Activated CD4-positive, alpha-beta T cell treated with anti-CD3 and anti-CD28 coated beads, Interleukin-2, amount 10 ng/mL, durations not matched to agents 24 days and 14 days (primary cell): ENCODE measurements around the gene KDM8. TPM values are rescaled to one million over a fixed set of nuclear protein-coding genes. Genes with fewer than 3 reads are reported as not detected.

Source experiments
- DNase-seq: peaks from one replicate; pipeline ENCODE4 v3.0.0; 2022
- H3K27ac Mint-ChIP-seq: one replicate; pipeline ENCODE4 v1.8.0; 2022; ENCODE audit warnings: mild to moderate bottlenecking, mixed read lengths
- H3K27me3 Mint-ChIP-seq: one replicate; pipeline ENCODE4 v1.8.0; 2022; ENCODE audit warnings: mixed read lengths
- H3K36me3 Mint-ChIP-seq: one replicate; pipeline ENCODE4 v1.8.0; 2022; ENCODE audit warnings: low read depth, mild to moderate bottlenecking, mixed read lengths
- H3K4me1 Mint-ChIP-seq: one replicate; pipeline ENCODE4 v1.8.0; 2021; ENCODE audit warnings: mixed read lengths
- H3K4me3 Mint-ChIP-seq: one replicate; pipeline ENCODE4 v1.8.0; 2022; ENCODE audit warnings: mild to moderate bottlenecking, moderate library complexity, mixed read lengths
- H3K9me3 Mint-ChIP-seq: one replicate; pipeline ENCODE4 v1.8.0; 2021; ENCODE audit warnings: mixed read lengths
- intact Hi-C: fragments of 100-400 bp; cut with micrococcal nuclease; formaldehyde crosslinking; loops from one replicate; pipeline ENCODE4 v1.15.1; 2023
- total RNA-seq: library from RNA; stranded (reverse); gene quantifications from 2 replicates; pipeline ENCODE4 v1.2.3, GENCODE V29; 2022

The KDM8 gene
- total RNA-seq, 1 donor from 2014 or later, result 11.0 TPM

DNA sequence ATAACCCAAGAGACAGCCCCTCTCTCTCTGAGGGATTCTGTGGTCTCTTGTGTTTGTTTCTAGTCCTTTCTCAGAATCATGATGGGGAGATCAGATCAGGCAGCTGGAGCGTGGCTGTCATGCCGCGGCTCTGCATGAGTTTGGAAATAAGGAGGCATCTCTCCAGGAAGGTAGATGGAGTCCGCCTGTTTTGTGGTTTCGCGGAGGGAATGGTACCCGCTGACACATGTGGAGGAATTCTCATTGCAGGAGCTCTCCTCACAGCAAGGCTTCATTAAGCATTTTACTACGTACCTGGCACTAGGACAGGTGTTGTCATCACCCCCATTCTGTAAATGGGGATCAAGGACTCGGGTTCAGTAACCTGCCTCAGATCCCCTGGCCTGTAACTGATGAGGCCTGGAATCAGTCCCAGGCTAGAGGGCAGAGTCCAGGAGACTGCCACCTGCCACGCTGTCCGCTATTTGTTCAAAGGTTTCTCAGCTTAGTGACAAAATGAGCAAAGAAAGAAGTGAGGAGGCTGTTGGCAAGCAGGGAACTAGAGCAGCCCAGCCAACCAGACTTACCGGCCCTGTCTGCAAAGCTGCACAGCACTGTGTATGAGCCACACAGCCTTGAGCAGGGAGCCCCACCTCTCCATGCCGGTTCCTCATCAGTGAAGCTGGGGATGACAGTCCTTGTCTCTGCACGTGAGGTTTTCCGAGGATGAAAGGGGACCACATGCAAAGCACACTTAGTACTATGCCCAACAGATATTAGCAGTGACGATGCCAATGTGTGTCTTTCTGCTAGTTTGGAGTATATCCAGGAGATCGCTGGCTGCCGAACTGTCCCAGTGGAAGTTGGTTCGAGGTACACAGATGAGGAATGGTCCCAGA is 11.0 kb downstream of the KDM8 start:
- H3K27ac Mint-ChIP-seq, result no peak overlapping the region
- no peaks in the 10 kb centered on the region for H3K9me3 Mint-ChIP-seq
- H3K4me3 Mint-ChIP-seq, result no peak overlapping the region
- peaks cover 7% of the 10 kb centered on the region for H3K4me1 Mint-ChIP-seq
- intact Hi-C loops, result no loop called here
- H3K27me3 Mint-ChIP-seq, result no peaks in the 10 kb centered on the region
- no peak for DNase-seq
- peaks cover 36% of the 10 kb centered on the region for H3K36me3 Mint-ChIP-seq

DNA sequence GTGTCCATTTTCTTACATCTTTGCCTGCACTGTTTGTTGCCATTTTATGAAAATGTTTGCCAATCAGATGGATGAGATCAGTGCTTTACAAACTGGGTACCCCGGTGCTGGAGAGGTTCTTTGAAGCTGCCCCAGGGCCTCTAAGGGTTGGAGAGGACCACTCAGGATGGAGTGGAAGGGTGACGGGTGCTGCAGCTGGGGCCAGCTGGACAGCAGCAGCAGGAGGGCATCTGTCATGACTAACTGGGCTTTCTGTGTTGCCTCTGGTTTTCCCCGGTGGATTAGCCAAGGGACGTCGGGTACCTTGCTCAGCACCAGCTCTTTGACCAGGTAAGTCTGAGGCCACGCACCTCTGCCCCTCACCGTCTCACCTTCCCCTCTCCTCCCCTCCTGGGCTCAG is 12.3 kb downstream of the KDM8 start:
- Mint-ChIP-seq H3K36me3 (peaks cover 34% of the 10 kb centered on the region), H3K9me3 (no peaks in the 10 kb centered on the region), H3K4me1 (peaks cover 7% of the 10 kb centered on the region), H3K27ac (no peak overlapping the region), H3K4me3 (no peak overlapping the region), H3K27me3 (no peaks in the 10 kb centered on the region)
- intact Hi-C loops, result no loop called here
- no peak for DNase-seq

DNA sequence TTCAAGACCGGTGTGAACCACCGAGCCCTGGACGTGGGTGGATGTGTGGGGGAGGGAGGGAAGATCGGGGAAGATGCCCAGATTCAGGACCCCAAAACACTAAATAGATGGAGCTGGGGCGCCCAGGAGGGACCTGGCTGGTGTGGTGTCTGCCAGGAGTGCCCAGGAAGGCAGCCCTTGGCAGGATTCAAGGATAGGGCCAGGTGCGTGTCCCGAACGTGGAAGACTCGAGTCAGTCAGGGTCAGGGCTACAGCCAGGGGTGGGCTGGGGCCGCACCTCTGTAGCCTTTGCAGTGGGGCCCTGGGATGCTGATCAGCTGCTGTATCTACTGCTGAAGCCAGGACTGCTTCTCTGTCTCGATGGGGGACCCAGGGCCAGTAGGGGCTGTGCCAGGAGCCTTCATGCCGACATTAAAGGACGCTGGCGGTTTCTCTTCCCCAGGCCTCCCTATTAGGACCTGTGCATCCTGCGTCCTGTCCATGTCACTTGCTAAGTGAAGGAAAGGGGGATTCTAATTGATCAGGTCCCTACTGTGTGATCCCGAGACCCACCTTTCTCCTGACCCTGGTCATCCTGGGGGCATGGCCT is 13.1 kb downstream of the KDM8 start:
- no peak for DNase-seq
- H3K9me3 Mint-ChIP-seq, result no peaks in the 10 kb centered on the region
- peaks cover 2% of the 10 kb centered on the region for H3K4me1 Mint-ChIP-seq
- no peaks in the 10 kb centered on the region for H3K27me3 Mint-ChIP-seq
- intact Hi-C loops, result no loop called here
- H3K27ac Mint-ChIP-seq, result no peak overlapping the region
- H3K36me3 Mint-ChIP-seq, result peaks cover 28% of the 10 kb centered on the region
- H3K4me3 Mint-ChIP-seq, result no peak overlapping the region

DNA sequence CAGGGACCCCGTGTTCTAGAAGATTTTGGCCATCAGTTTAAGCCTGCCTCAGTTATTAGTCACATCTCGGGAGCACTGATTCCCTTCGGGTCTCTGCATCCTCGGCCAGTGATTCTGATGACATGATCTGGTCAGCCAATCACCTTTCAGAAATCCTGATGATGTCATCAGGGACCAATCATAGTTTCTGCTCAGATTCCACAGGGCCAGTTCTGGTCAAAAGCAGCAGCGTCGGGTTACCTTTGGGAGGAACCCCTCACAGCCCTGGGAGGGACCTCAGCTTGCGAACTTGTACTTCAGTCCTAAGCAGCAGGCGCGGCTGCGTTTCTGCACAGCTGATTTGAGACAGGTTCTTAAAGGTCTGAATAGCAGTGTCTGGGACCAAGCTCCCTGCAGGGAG is 13.9 kb downstream of the KDM8 start:
- H3K4me1 Mint-ChIP-seq, result peaks cover 2% of the 10 kb centered on the region
- intact Hi-C loops, result no loop called here
- no peak overlapping the region for H3K4me3 Mint-ChIP-seq
- no peaks in the 10 kb centered on the region for H3K27me3 Mint-ChIP-seq
- no peaks in the 10 kb centered on the region for H3K9me3 Mint-ChIP-seq
- DNase-seq, result no peak
- peaks cover 27% of the 10 kb centered on the region for H3K36me3 Mint-ChIP-seq
- H3K27ac Mint-ChIP-seq, result no peak overlapping the region

DNA sequence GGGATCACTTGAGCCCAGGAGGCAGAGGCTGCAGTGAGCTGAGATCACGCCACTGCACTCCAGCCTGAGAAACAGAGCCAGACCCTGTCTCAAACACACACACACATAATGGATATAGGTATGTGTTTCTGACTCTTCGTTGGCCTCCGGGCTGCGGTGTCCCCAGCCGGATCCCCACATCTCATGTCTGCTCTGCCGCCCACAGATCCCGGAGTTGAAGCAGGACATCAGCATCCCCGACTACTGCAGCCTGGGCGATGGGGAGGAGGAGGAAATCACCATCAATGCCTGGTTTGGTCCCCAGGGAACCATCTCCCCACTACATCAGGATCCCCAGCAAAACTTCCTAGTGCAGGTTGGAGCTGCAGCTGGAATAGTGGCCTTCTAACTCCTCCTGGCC is 15.4 kb downstream of the KDM8 start:
- H3K36me3 Mint-ChIP-seq, result peaks cover 26% of the 10 kb centered on the region
- intact Hi-C loops, result no loop called here
- no peaks in the 10 kb centered on the region for H3K27me3 Mint-ChIP-seq
- H3K4me1 Mint-ChIP-seq, result peaks cover 2% of the 10 kb centered on the region
- H3K4me3 Mint-ChIP-seq, result no peak overlapping the region
- no peaks in the 10 kb centered on the region for H3K9me3 Mint-ChIP-seq
- DNase-seq, result no peak
- peak overlapping the region; percentile 25 for H3K27ac Mint-ChIP-seq

DNA sequence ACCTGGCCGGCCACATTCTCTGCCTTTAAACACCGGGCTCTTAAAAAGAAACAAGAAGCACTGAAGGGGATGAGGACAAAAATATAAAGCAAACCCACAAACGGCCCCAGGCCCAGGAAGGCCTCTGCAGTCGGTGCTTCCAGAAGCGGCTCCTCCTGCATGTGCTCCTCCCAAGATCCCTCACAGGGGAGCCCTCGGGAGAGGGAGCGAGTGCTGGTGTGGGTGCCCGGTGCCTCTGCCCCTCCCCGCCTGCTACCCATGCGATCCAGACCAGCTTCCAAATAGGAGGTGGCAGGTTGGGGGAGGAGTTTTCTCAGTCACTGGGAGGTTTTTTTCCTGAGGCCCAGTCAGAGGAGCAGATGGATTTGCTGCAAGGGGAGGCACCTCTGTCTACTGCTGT is 15.8 kb downstream of the KDM8 start:
- DNase-seq, result no peak
- H3K27ac Mint-ChIP-seq, result peak overlapping the region; percentile 25
- peaks cover 2% of the 10 kb centered on the region for H3K4me1 Mint-ChIP-seq
- no peak overlapping the region for H3K4me3 Mint-ChIP-seq
- H3K36me3 Mint-ChIP-seq, result peaks cover 26% of the 10 kb centered on the region
- intact Hi-C loops, result no loop called here
- no peaks in the 10 kb centered on the region for H3K9me3 Mint-ChIP-seq
- no peaks in the 10 kb centered on the region for H3K27me3 Mint-ChIP-seq

DNA sequence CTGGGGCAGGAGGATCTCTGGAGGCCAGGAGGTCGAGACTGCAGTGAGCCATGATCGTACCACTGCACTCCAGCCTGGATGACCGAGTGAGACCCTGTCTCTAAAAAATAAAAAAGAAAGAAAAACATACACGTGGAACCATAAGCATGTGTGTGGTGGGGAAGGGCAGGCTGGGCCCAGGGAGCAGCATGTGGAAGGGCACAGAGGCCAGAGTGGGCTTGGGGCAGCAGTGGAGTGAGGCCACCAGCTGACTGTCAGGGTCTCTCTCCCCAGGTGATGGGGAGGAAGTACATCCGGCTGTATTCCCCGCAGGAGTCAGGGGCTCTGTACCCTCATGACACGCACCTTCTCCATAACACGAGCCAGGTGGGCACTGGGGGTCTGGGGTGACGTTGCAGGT is 16.8 kb downstream of the KDM8 start:
- no peak overlapping the region for H3K4me3 Mint-ChIP-seq

DNA sequence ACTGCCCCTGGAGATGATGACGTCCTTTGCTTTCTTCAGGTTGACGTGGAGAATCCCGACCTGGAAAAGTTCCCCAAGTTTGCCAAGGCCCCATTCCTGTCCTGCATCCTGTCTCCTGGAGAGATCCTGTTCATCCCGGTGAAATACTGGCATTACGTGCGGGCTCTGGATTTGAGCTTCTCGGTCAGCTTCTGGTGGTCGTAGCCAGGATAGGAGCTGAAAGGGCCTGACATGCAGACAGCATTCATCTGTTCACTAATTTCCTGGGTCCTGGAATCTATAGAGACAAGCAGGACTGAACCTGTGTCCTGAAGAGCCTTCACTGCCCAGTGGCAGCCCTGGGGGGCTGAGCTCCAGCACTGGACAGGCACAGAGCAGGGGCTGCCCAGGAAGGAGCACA is 17.2 kb downstream of the KDM8 start:
- Mint-ChIP-seq H3K36me3 (peaks cover 25% of the 10 kb centered on the region), H3K9me3 (no peaks in the 10 kb centered on the region), H3K27me3 (no peaks in the 10 kb centered on the region), H3K4me3 (no peak overlapping the region), H3K4me1 (no peaks in the 10 kb centered on the region), H3K27ac (no peak overlapping the region)
- intact Hi-C loops, result no loop called here
- no peak for DNase-seq

More for the DNA sequence above, 16.8 kb downstream of the KDM8 start:
- no peaks in the 10 kb centered on the region for H3K27me3 Mint-ChIP-seq
- intact Hi-C loops, result no loop called here
- H3K4me1 Mint-ChIP-seq, result no peaks in the 10 kb centered on the region
- no peak for DNase-seq
- H3K27ac Mint-ChIP-seq, result no peak overlapping the region
- H3K36me3 Mint-ChIP-seq, result peaks cover 24% of the 10 kb centered on the region
- no peaks in the 10 kb centered on the region for H3K9me3 Mint-ChIP-seq

DNA sequence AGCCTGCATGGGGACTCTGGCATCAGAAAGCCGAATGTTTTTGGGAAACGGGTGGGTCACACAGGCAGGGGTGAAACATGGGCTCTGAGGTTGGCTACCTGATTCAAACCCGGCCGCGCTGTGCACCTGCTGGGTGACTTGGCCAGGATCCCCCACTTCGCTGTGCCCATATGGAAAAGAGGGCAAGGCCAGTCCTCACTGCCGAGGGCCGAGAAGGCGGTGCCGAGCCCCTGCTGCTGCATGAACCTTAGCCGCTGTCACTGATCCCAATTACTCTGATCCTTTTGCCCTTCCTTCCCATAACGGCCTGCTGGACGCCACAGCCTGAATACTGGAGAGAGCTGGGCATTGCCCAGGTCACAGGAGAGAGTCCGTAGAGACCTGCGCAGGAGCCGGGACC is 17.7 kb downstream of the KDM8 start:
- Mint-ChIP-seq H3K27me3 (no peaks in the 10 kb centered on the region), H3K27ac (no peak overlapping the region), H3K36me3 (peaks cover 27% of the 10 kb centered on the region), H3K4me3 (no peak overlapping the region), H3K4me1 (no peaks in the 10 kb centered on the region), H3K9me3 (no peaks in the 10 kb centered on the region)
- no peak for DNase-seq
- intact Hi-C loops, result no loop called here

DNA sequence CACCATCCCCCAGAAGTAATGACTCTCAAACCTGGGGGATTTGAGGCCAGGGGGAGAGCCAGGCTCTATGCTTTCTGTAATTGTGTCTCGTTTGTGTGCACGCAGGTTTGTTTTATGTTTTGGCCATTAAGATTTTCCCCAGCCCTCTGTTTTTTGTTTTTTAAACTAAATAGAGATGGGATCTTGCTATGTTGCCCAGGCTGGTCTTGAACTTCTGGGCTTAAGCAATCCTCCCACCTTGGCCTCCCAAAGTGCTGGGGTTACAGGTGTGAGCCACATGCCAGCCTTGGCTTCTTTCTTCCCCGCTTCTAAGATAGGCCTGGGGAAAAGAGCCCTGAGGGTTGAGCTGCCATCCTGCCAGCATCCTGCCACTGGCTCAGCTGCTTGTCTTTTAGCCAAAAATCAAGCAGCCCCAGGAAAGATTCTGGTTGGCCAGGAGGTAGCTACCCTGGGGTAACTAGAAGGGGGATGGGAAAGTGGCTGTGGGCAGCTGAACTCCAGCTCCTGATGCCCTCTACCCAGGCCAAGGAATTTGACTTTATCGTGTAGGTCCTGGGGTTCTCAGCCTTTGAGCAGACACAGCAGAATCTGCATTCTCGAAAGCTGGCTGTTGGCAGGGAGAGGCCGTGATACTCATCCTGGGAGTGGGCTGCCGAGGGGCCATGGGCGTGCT is 18.4 kb downstream of the KDM8 start:
- Mint-ChIP-seq H3K36me3 (peaks cover 29% of the 10 kb centered on the region), H3K27ac (peak overlapping the region; percentile 53), H3K4me1 (peaks cover 3% of the 10 kb centered on the region), H3K9me3 (no peaks in the 10 kb centered on the region), H3K27me3 (no peaks in the 10 kb centered on the region), H3K4me3 (no peak overlapping the region)
- no peak for DNase-seq
- intact Hi-C loops, result no loop called here

DNA sequence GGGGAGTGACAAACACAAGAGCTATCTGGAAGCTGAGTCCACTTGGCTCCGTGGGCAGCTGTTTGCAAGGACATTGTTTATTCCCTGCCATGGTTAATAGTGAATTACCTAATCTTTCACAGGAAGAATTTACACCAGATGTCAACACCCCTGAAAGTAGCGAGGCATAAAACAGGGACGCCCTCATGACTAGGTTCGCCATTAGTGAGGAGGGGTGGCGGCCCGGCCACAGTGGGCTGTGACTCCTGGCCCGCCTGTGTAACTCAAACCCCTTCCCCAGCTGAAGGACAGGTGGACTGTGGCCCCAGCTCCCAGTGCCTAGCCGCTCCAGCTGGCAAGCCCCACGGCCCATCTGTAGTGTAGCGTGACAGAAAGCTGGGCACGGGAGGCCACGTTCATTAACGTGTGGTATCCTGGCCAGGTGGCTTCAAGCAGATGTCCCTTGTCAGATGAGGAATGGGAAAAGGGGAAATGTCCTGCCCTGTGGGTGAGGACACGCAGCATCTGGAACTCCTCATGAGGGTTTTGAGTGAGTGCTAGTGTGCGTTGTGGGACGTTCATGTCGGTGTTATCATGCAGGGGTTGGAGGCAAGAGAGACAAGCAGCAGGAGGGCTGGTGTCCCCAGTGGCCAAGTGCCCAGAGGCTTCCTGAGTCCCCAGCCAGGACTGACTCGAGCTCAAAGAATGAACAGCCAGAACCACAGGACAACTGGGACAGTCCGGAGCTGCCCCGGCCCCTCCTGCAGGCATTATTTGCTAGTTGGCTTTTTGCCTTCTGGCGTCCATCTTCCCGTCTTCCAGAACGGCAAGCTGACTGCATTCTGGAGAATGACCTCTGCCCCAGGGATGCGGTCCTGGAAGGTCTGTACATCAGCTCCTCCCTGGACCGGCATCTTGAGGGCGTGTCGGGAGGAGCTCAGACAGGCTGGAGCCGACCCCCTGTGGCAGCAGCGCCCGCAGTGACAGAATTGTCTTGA is 19.2 kb downstream of the KDM8 start:
- peaks cover 3% of the 10 kb centered on the region for H3K4me1 Mint-ChIP-seq

DNA sequence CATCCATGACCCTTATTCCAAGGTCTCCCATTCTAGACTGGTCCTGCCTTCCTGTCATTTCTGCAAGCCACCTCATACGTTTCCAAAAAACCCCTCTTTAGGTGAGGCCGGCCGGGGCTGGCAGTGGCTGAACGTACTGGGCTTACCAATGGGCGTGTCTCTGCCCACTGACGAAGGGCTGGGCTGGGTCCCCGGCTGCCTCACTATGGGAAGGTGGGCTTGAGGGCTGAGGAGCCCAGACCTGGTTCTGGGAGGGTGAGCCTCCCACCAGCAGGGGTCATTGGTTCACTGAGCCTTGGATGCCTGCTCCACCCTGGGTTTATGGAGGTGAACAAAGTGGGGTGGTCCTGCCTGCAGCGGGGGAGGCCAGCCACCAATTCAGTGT is 19.9 kb downstream of the KDM8 start:
- no peak overlapping the region for H3K27ac Mint-ChIP-seq
- H3K9me3 Mint-ChIP-seq, result no peaks in the 10 kb centered on the region
- peaks cover 37% of the 10 kb centered on the region for H3K36me3 Mint-ChIP-seq
- H3K4me1 Mint-ChIP-seq, result peaks cover 3% of the 10 kb centered on the region
- DNase-seq, result no peak
- H3K4me3 Mint-ChIP-seq, result no peak overlapping the region
- intact Hi-C loops, result no loop called here
- H3K27me3 Mint-ChIP-seq, result no peaks in the 10 kb centered on the region

More for the DNA sequence above, 19.2 kb downstream of the KDM8 start:
- Mint-ChIP-seq H3K27me3 (no peaks in the 10 kb centered on the region), H3K4me3 (no peak overlapping the region), H3K36me3 (peaks cover 35% of the 10 kb centered on the region), H3K9me3 (no peaks in the 10 kb centered on the region), H3K27ac (peak overlapping the region; percentile 53)
- no peak for DNase-seq
- intact Hi-C loops, result no loop called here

DNA sequence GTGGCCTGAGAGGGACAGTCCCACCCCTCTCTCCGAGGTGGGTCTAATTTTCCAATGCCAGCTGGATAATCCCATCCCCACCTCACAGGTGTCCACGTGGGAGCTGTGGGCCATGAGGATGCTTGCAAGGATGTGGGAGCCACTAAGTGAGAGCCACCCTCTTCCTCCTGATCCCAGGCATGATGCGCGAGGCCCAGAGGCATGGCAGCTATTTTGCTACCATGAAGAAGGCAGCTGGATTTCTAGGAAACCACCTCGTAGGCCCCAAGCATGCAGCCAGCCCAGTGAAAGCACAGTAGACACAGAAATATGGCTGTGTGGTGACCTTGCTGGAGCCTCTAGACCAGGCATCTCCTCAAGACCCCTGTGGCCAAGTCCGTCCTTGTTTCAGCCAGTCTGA is 20.4 kb downstream of the KDM8 start:
- H3K36me3 Mint-ChIP-seq, result peaks cover 39% of the 10 kb centered on the region
- H3K27ac Mint-ChIP-seq, result no peak overlapping the region
- no peaks in the 10 kb centered on the region for H3K27me3 Mint-ChIP-seq
- intact Hi-C loops, result no loop called here
- no peaks in the 10 kb centered on the region for H3K9me3 Mint-ChIP-seq
- no peak overlapping the region for H3K4me3 Mint-ChIP-seq
- no peak for DNase-seq
- H3K4me1 Mint-ChIP-seq, result peaks cover 3% of the 10 kb centered on the region
